Hematopoietic multipotent progenitor cell (in vitro differentiated cells): ENCODE results near the gene RABEPK. TPM values are rescaled to one million over a fixed set of nuclear protein-coding genes. Genes with fewer than 3 reads are reported as not detected.
"Not testable (repeated sequence)": the region's sequence is repeated elsewhere in the genome, so short reads cannot be mapped to it uniquely, and the experiment has no call there.

Source experiments
- DNase-seq, 3 donors: peaks; one replicate each; pipeline ENCODE4 v3.0.0-alpha.2; 2011 to 2015; ENCODE audit warnings: low read depth in 2 of 3, low spot score in 2 of 3
- total RNA-seq: library from RNA; depleted of rRNA; stranded (reverse); fragments of >200 nt; gene quantifications from one replicate; pipeline ENCODE4 v1.2.3, GENCODE V29; 2012

RABEPK gene
- total RNA-seq, 1 donor = 26.4 TPM

DNA sequence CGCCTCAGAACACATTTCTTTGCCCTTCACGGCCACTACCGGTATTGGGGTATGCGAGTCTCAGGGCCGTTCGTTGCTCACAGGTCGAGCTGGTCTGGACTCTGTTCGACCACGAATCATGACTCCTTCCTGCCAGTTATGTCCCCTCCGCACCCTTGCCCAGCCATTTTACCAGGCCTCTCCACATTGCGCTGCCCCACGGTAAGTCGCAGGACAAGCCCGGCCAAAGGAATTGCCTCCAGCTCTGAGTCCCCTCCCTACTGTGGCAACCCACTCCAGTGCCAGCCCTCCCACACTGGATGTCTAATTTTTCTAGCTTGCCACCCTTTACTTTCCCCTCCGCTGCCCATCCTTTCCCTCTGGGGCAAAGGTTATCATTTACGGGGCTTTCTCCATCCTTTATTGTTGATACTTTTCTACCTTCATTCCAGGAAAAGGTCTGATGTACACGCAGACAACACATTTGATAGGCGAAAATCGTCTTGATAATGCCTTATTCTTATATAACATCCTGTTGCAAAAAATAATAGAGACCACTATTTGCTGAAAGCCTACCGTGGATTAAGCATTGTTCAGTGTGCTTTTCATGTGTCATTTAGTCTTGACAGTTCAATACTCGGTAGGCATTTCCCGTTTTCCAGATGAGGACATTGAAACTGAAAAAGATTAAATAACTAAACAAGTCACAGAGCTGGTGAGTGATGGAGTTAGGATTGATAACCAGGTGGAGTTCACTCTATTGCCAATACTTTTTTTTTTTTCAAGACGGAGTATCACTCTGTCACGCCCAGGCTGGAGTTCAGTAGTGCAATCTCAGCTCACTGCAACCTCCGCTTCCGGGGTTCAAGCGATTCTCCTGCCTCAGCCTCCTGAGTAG, 41.8 kb downstream of the RABEPK start:
- no peak for DNase-seq

GRCh38 chr9:125243792-125244260, 43.5 kb downstream of the RABEPK start:
- no peak for DNase-seq

GRCh38 chr9:125246261-125246667, 45.9 kb downstream of the RABEPK start:
- peak in 1 of 3 donors; percentile 28 for DNase-seq

GRCh38 chr9:125254231-125254630, 53.9 kb downstream of the RABEPK start:
- no peak for DNase-seq

GRCh38 chr9:125255781-125256391, 55.5 kb downstream of the RABEPK start:
- peak in 1 of 3 donors; percentile 51 for DNase-seq

GRCh38 chr9:125258160-125258785, 57.9 kb downstream of the RABEPK start:
- no peak for DNase-seq

GRCh38 chr9:125258832-125259534, 58.6 kb downstream of the RABEPK start:
- DNase-seq = peak in 1 of 3 donors; percentile 61

DNA sequence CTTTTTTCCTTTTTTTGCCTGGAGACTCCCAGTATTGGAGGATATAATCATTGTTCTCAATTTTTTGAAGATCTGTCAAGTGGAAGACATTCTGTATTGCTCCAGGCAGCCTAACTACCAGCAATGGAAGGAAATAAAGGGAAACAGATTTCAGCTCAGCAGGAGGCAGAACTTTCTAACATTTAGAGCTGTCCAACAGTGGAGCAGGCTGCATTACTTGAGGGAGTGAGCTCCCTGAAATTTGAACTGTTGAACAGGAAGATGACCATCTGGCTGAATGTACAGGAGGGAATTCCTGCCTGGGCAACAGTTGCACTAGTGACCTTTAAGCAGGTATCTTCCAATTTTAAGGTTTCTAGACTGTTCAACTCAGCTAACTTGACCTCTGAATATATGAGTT, 60.2 kb downstream of the RABEPK start:
- no peak for DNase-seq

GRCh38 chr9:125261501-125262293, 61.4 kb downstream of the RABEPK start, which contains the start of gene GAPVD1:
Gene GAPVD1 (plus strand): TSS chr9:125261826. CDS start chr9:125298922, 37,096 bp downstream.
- peak; percentile 83 to 94 (median 94) for DNase-seq

GRCh38 chr9:125262294-125262991, 62.1 kb downstream of the RABEPK start:
- DNase-seq = peak in 1 of 3 donors; percentile 72

- not testable (repeated sequence) for DNase-seq
These were observed 63.7 kb downstream of the RABEPK start for GRCh38 chr9:125264068-125264467.

GRCh38 chr9:125268394-125269013, 68.2 kb downstream of the RABEPK start:
- no peak for DNase-seq

DNA sequence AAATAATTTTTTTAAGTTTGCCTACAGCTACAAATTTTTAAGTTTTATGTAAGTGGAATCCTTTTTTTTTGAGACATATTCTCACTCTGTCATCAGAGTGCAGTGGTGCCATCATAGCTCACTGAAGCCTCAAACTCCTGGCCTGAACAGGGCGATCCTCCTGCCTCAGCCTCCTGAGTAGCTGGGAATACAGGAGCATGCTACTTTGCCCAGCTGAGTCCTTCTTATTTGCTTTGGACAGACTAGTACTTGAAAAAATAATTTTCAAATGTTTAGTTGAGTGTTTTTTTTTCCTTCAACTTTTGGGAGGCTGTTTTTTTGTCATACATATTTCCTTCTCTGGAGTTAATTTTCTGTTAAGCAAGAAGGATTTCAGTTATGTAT, 68.7 kb downstream of the RABEPK start:
- DNase-seq = no peak

DNA sequence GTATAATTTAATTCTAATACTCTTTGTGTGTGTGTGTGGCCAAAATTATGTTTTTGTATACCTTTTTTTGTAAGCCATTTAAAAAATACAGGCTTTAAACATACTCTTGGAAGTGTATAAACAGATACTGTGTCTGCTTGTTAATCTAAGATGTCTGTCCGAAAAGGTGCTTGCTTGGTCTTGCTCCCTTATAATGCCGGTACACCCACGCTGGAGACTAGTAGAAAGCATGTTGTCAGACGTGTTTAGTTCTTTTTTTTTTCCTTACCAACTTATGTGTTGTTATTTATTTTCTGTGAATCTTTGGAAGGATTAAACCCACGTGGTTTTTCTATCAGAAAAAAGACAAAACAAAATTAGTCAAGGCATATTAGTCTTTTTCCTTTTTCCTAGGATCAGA, 70.7 kb downstream of the RABEPK start:
- no peak for DNase-seq

GRCh38 chr9:125272697-125273096, 72.4 kb downstream of the RABEPK start:
- no peak for DNase-seq

DNA sequence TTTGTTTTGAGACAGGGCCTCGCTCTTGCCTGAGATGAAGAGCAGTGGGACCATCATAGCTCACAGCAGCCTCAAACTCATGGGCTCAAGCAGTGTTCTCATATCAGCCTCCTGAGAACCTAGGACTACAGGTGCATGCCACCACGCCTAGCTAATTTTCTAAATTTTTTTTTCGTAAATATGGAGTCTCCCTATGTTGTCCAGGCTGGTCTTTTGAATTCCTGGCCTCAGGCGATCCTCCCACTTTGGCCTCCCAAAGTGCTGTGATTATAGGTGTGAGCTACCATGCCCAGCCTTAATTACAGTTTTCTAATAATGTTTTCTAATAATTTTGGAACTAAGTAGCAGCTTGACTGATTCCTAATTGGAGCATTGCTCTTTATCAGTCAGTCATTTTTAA, 76.4 kb downstream of the RABEPK start:
- no peak for DNase-seq

GRCh38 chr9:125277411-125277810, 77.1 kb downstream of the RABEPK start:
- no peak for DNase-seq

GRCh38 chr9:125280945-125281344, 80.6 kb downstream of the RABEPK start:
- DNase-seq = no peak
